CD4-positive, alpha-beta T cell (primary cell): ENCODE results near the gene ITGAL. TPM values are rescaled to one million over a fixed set of nuclear protein-coding genes. Genes with fewer than 3 reads are reported as not detected.

Source experiments
- ATAC-seq: fragments of 200-7000 bp; cut with Tn5 transposase; one replicate; pipeline ENCODE4 v1.10.0; 2022; ENCODE audit warnings: mild to moderate bottlenecking; ENCODE audit not compliant: poor library complexity
- CTCF ChIA-PET: fragments of 350-600 bp; sonication (Branson Sonifier 250); formaldehyde crosslinking; loops from one replicate; lab custom pipeline; 2021; ENCODE audit warnings: antibody characterized with exemption, inconsistent platforms; lab: Charles Lee
- POLR2A ChIA-PET: fragments of 350-600 bp; sonication (Branson Sonifier 250); formaldehyde crosslinking; loops from one replicate; lab custom pipeline; 2021; ENCODE audit warnings: antibody characterized with exemption, inconsistent platforms; lab: Charles Lee
- DNase-seq, 14 experiments: peaks; one replicate each; pipeline ENCODE4 v3.0.0-alpha.2; 2013 to 2020; ENCODE audit warnings: mixed read lengths in 2 of 14
- H3K27ac ChIP-seq, 2 donors: one replicate each; pipeline versions ENCODE4 v1.5.1 to v1.7.0; 2013; ENCODE audit warnings: low read length in 2 of 2, low read depth in 1 of 2, mild to moderate bottlenecking in 1 of 2
- H3K27me3 ChIP-seq, 2 experiments: 1 replicate in 1 of 2; 2 replicates in 1 of 2; pipeline versions ENCODE4 v1.6.1 to v1.7.0; 2013; ENCODE audit warnings: low read length in 2 of 2, control low read depth in 1 of 2, mild to moderate bottlenecking in 1 of 2, moderate library complexity in 1 of 2; ENCODE audit not compliant: insufficient read depth in 2 of 2, control insufficient read depth in 1 of 2
- H3K36me3 ChIP-seq: one replicate; pipeline ENCODE4 v1.6.1; 2013; ENCODE audit warnings: low read length, control low read depth; ENCODE audit not compliant: insufficient read depth
- H3K4me1 ChIP-seq: one replicate; pipeline ENCODE4 v1.6.1; 2013; ENCODE audit warnings: low read length, control low read depth; ENCODE audit not compliant: insufficient read depth
- H3K4me3 ChIP-seq: one replicate; pipeline ENCODE4 v1.5.1; 2013; ENCODE audit warnings: mild to moderate bottlenecking, low read length, moderate library complexity
- H3K9me3 ChIP-seq, 2 experiments: 1 replicate in 1 of 2; 2 replicates in 1 of 2; pipeline versions ENCODE4 v1.6.1 to v1.7.0; 2013; ENCODE audit warnings: low read length in 2 of 2, mild to moderate bottlenecking in 2 of 2, control low read depth in 1 of 2, moderate library complexity in 1 of 2; ENCODE audit not compliant: control insufficient read depth in 1 of 2, insufficient read depth in 1 of 2
- H3K27ac Mint-ChIP-seq: one replicate; pipeline ENCODE4 v1.8.0; 2020; ENCODE audit warnings: mixed read lengths
- H3K27me3 Mint-ChIP-seq: one replicate; pipeline ENCODE4 v1.8.0; 2021; ENCODE audit warnings: mixed read lengths
- H3K36me3 Mint-ChIP-seq: one replicate; pipeline ENCODE4 v1.8.0; 2021; ENCODE audit warnings: low read depth, mixed read lengths
- H3K4me1 Mint-ChIP-seq: one replicate; pipeline ENCODE4 v1.8.0; 2021; ENCODE audit warnings: low read depth, mixed read lengths
- H3K4me3 Mint-ChIP-seq: one replicate; pipeline ENCODE4 v1.8.0; 2020; ENCODE audit warnings: mild to moderate bottlenecking, mixed read lengths
- H3K9me3 Mint-ChIP-seq: one replicate; pipeline ENCODE4 v1.8.0; 2020; ENCODE audit warnings: mixed read lengths
- CTCF ChIP-seq: fragments of 200-600 bp; IDR thresholded peaks from one replicate; pipeline ENCODE4 v1.8.0; 2022; ENCODE audit warnings: antibody characterized with exemption, mild to moderate bottlenecking
- intact Hi-C, 2 experiments: fragments of 100-400 bp; cut with DNase I in 1 of 2; cut with micrococcal nuclease in 1 of 2; formaldehyde crosslinking; loops; one replicate each; pipeline versions ENCODE4 v1.15.1 to v1.9.0; 2023 to 2025; cut with DNase I, micrococcal nuclease
- total RNA-seq, 174 experiments: library from RNA in 2 of 174; stranded (reverse) in 2 of 174; gene quantifications; one replicate each; pipeline ENCODE4 v1.2.3 and lab custom pipeline; 2021 to 2026

The ITGAL gene
- total RNA-seq, 2 experiments from 2014 or later: 186 to 187 TPM

- H3K36me3 Mint-ChIP-seq: peaks cover 89% of the 10 kb centered on the region
- H3K4me1 ChIP-seq: peaks cover 48% of the 10 kb centered on the region
- H3K27me3 Mint-ChIP-seq: no peaks in the 10 kb centered on the region
- ATAC-seq (no peak), DNase-seq (no peak)
- no peaks in the 10 kb centered on the region for H3K27me3 ChIP-seq
- peaks cover 91% of the 10 kb centered on the region for H3K36me3 ChIP-seq
- H3K4me3 Mint-ChIP-seq: no peak overlapping the region
- no peak overlapping the region for H3K4me3 ChIP-seq
- POLR2A ChIA-PET: interaction anchor here (0.7 to 4.9 kb wide), 2 partner anchors 12 to 152 kb away, joined by 3 to 21 read pairs; partner anchors contain the start of gene ITGAL
- no peak overlapping the region for H3K27ac ChIP-seq
- no peaks in the 10 kb centered on the region for H3K9me3 Mint-ChIP-seq
- H3K9me3 ChIP-seq: no peaks in the 10 kb centered on the region
- CTCF ChIA-PET: no interaction called here
- H3K27ac Mint-ChIP-seq: peak overlapping the region; percentile 53
- H3K4me1 Mint-ChIP-seq: peaks cover 14% of the 10 kb centered on the region
- intact Hi-C loops: loop anchor here in 1 of 2 experiments (5.0 kb wide), 1 partner anchor 32 kb away; no protein-coding TSS in a partner anchor
- no peak for TF ChIP-seq CTCF
Observed at GRCh38 chr16:30484887-30485286, 12.3 kb downstream of the ITGAL start.

GRCh38 chr16:30485818-30486436 is 13.4 kb downstream of the ITGAL start:
- Mint-ChIP-seq H3K27me3 (no peaks in the 10 kb centered on the region), H3K9me3 (no peaks in the 10 kb centered on the region), H3K27ac (peak overlapping the region; percentile 60), H3K36me3 (peaks cover 89% of the 10 kb centered on the region), H3K4me3 (no peak overlapping the region), H3K4me1 (peaks cover 20% of the 10 kb centered on the region)
- Histone ChIP-seq H3K4me1 (peaks cover 38% of the 10 kb centered on the region), H3K4me3 (no peak overlapping the region), H3K9me3 (no peaks in the 10 kb centered on the region), H3K27ac (peak overlapping the region in 1 of 2 donors; percentile 9), H3K36me3 (peaks cover 90% of the 10 kb centered on the region), H3K27me3 (no peaks in the 10 kb centered on the region)
- intact Hi-C loops: no loop called here
- DNase-seq (no peak), ATAC-seq (no peak)
- CTCF ChIA-PET: no interaction called here
- TF ChIP-seq CTCF: no peak
- POLR2A ChIA-PET: interaction anchor here (1.4 to 4.9 kb wide), 3 partner anchors 10 to 56 kb away, joined by 5 to 21 read pairs (median 6); partner anchors contain the start of genes DCTPP1 and ITGAL

- Mint-ChIP-seq H3K27ac (peak overlapping the region; percentile 33), H3K36me3 (peaks cover 84% of the 10 kb centered on the region), H3K4me3 (no peak overlapping the region), H3K4me1 (peaks cover 23% of the 10 kb centered on the region), H3K27me3 (no peaks in the 10 kb centered on the region), H3K9me3 (no peaks in the 10 kb centered on the region)
- Histone ChIP-seq H3K27ac (peak overlapping the region in 1 of 2 donors; percentile 15), H3K9me3 (no peaks in the 10 kb centered on the region), H3K27me3 (no peaks in the 10 kb centered on the region), H3K36me3 (peaks cover 87% of the 10 kb centered on the region), H3K4me3 (no peak overlapping the region), H3K4me1 (peaks cover 21% of the 10 kb centered on the region)
- intact Hi-C loops: no loop called here
- no peak for DNase-seq
- no peak for TF ChIP-seq CTCF
- ChIA-PET CTCF (interaction anchor here (1.2 kb wide), 1 partner anchor 39 kb away, joined by 3 read pairs; no protein-coding TSS in a partner anchor), POLR2A (interaction anchor here (1.3 to 2.1 kb wide), 3 partner anchors 9 to 31 kb away, joined by 5 to 10 read pairs (median 7); partner anchors contain the start of gene ITGAL)
- no peak for ATAC-seq
Observed at GRCh38 chr16:30488764-30489605, 16.4 kb downstream of the ITGAL start.
